GM18867 (cell line): ENCODE data around the gene STT3A.

ENCODE experiments used
- ATAC-seq: cut with Tn5 transposase; IDR thresholded peaks from one replicate; pipeline ENCODE4 v1.9.1; 2021; ENCODE audit warnings: mild to moderate bottlenecking, moderate library complexity; ENCODE audit not compliant: unreplicated experiment

The STT3A gene

DNA sequence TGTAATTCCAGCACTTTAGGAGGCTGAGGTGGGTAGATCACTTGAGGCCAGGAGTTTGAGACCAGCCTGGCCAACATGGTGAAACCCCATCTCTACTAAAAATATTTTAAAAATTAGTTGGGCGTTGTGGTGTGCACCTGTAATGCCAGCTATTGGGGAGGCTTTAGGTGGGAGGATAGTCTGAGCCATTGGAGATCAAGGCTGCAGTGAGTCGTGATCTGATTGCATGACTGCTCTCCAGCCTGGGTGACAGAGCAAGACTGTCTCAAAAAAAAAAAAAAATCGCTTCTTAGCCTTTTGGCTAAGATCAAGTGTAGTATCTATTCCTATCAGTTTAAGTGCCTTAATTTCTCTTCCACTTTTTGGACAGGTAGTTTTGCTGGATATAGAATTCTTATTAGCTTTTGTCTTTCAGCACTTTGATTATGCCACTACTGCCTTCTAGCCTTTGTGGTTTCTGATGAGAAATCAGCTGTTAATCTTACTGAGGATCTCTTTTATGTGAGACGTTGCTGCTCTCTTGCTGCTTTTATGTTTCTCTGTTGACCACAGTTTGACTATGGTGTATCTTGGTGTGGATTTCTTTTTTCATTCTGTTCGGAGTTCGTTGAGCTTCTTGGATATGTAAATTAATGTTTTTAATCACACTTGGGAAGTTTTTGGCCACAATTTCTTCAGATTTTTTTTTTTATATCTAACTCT lies 57.0 kb downstream of the STT3A start:
- ATAC-seq: no peak

DNA sequence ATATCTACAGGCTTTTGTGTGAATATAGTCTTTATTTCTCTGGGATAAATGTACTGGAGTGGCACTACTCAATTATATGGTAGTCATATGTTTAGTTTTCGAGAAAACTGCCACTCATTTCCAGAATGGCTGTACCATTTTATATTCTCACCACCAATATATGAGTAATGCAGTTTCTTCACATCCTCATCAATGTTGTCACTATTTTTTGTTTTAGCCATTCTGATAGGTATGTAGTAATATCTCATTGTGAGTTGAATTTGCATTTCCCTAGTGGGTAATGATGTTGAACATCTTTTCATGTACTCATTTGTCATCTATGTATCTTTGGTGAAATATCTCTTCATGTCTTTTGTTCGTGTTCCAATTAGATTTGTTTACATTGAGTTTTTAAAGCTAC lies 70.0 kb downstream of the STT3A start:
- no peak for ATAC-seq

DNA sequence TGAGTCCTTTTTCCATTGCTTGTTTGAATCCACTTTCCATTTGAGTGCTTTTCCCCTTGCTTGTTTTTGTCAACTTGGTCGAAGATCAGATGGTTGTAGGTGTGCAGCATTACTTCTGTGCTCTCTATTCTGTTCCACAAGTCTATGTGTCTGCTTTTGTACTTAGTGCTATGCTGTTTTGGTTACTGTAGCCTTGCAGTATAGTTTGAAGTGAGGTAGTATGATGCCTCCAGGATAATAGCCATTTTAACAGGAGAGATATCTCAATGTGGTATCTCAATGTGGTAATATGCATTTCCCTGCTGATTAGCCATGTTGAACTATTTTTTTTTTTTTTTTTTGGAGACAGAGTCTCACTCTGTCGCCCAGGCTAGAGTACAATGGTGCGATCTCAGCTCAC lies 71.3 kb downstream of the STT3A start:
- ATAC-seq: no peak

DNA sequence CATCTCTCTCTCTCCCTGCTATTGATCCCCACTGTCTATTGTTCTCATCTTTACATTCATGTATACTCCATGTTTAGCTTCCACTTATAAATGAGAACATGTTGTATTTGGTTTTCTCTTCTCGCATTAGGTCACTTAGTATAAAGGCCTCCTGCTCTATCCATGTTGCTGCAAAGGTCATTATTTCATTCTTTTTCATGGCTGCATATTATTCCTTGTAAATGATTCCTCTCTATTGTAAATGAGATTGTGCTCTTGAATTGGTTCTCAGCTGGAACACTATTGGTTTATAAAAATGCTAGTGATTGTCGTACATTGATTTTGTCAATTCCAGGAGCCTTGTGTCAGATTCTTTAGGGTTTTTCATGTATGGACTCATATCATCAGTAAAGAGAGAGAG lies 74.5 kb downstream of the STT3A start:
- no peak for ATAC-seq

DNA sequence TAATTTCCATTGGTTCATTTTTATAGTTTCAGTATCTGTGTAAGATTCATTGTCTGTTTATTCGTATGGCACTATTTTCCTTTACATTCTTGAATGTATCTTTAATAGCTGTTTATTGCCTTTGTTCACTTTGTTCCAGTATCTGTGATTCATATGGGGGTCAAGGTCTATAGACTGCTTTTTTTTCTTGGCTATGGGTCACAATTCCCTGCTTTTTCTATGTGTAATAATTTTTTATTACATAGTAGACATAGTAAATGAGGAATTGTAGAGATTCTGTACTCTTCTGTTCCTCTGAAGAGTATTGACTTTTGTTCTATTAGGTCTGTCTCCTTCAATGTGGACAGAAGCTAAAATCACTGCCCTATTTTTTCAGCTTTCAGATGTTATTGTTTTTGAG lies 77.5 kb downstream of the STT3A start:
- no peak for ATAC-seq

DNA sequence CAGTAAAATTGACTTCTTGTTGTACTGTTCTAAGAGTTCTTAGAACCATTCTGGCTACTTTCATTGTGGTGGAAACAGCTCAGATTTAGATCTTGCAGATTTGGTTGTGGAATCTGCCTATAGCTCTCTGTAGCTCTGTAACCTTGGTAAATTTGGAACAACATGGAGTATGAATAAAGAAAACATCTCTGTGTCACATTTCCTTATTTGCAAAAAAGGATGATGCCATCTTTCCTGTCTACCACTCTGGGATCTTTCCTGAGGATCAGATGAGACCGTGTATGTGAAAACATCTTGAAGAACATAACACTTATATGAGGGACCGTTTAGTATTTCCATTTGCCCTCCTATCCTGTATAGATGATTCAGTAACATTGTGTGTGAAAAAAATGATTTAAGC lies 78.9 kb downstream of the STT3A start:
- no peak for ATAC-seq
